HCT116 (cell line): Measurements from ENCODE around the gene PIMREG.

Source experiments
- CEBPB ChIP-seq: IDR thresholded peaks from 2 replicates; pipeline ENCODE4 v1.6.1; 2012; ENCODE audit warnings: low read depth
- ELF1 ChIP-seq: IDR thresholded peaks from 2 replicates; pipeline ENCODE4 v1.6.1; 2012; ENCODE audit warnings: low read depth, borderline replicate concordance
- POLR2A ChIP-seq: IDR thresholded peaks from 2 replicates; pipeline ENCODE4 v1.7.0; 2011; ENCODE audit warnings: borderline replicate concordance; ENCODE audit not compliant: insufficient read depth, insufficient read length; ENCODE audit errors: extremely low read depth
- POLR2AphosphoS5 ChIP-seq: IDR thresholded peaks from 2 replicates; pipeline ENCODE4 v1.6.1; 2011; ENCODE audit warnings: mild to moderate bottlenecking, low read depth, low read length, moderate library complexity
- SIN3A ChIP-seq: IDR thresholded peaks from 2 replicates; pipeline ENCODE4 v1.6.1; 2012; ENCODE audit warnings: low read depth
- SP1 ChIP-seq: IDR thresholded peaks from 2 replicates; pipeline ENCODE4 v1.6.1; 2012; ENCODE audit warnings: low read depth
- TF ChIP-seq, protein P1 (sequence below): IDR thresholded peaks from 2 replicates; pipeline ENCODE4 v1.6.1; 2012; ENCODE audit warnings: low read depth
- TF ChIP-seq, protein P2 (sequence below), 3 experiments: fragments of 200-600 bp in 1 of 3; sonication (generic) in 1 of 3; IDR thresholded peaks in 2 of 3; conservative IDR thresholded peaks in 1 of 3; 2 replicates each; pipeline ENCODE4 v1.5.1; 2012 to 2017; ENCODE audit warnings: low read depth in 2 of 3, low read length in 2 of 3, antibody characterized with exemption in 1 of 3, borderline replicate concordance in 1 of 3, control low read depth in 1 of 3, mild to moderate bottlenecking in 1 of 3, mixed read lengths in 1 of 3, mixed run types in 1 of 3, moderate library complexity in 1 of 3; ENCODE audit not compliant: insufficient read depth in 1 of 3
- TF ChIP-seq, protein P3 (sequence below): IDR thresholded peaks from 2 replicates; pipeline ENCODE4 v1.6.1; 2012

DNA sequence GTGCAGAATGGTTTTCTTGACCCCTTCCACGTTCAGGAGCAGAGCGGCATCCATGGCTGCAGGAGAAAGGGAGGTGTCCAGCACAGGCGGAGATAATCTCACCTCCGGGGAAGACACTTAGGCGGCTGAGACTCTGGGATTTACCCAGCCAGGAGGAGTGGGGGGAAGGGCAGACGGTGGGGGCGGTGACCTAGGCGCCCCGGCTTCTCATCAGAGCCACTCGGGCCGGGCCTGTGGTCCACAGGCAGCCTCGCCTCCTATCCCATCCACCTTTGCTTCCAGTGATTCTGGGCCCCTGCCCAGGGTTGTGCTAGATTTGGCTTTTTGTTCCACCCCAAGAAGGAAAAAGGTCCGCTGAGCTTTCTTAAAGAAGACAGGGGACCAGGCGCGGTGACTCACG lies 9.2 kb upstream of the PIMREG start, which contains the start of gene AIPL1:
- TF ChIP-seq POLR2AphosphoS5 (no peak), POLR2A (no peak), CEBPB (no peak), SIN3A (no peak), ELF1 (no peak), SP1 (no peak)
- TF ChIP-seq, protein P1, sequence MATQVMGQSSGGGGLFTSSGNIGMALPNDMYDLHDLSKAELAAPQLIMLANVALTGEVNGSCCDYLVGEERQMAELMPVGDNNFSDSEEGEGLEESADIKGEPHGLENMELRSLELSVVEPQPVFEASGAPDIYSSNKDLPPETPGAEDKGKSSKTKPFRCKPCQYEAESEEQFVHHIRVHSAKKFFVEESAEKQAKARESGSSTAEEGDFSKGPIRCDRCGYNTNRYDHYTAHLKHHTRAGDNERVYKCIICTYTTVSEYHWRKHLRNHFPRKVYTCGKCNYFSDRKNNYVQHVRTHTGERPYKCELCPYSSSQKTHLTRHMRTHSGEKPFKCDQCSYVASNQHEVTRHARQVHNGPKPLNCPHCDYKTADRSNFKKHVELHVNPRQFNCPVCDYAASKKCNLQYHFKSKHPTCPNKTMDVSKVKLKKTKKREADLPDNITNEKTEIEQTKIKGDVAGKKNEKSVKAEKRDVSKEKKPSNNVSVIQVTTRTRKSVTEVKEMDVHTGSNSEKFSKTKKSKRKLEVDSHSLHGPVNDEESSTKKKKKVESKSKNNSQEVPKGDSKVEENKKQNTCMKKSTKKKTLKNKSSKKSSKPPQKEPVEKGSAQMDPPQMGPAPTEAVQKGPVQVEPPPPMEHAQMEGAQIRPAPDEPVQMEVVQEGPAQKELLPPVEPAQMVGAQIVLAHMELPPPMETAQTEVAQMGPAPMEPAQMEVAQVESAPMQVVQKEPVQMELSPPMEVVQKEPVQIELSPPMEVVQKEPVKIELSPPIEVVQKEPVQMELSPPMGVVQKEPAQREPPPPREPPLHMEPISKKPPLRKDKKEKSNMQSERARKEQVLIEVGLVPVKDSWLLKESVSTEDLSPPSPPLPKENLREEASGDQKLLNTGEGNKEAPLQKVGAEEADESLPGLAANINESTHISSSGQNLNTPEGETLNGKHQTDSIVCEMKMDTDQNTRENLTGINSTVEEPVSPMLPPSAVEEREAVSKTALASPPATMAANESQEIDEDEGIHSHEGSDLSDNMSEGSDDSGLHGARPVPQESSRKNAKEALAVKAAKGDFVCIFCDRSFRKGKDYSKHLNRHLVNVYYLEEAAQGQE = no peak
- TF ChIP-seq, protein P2, sequence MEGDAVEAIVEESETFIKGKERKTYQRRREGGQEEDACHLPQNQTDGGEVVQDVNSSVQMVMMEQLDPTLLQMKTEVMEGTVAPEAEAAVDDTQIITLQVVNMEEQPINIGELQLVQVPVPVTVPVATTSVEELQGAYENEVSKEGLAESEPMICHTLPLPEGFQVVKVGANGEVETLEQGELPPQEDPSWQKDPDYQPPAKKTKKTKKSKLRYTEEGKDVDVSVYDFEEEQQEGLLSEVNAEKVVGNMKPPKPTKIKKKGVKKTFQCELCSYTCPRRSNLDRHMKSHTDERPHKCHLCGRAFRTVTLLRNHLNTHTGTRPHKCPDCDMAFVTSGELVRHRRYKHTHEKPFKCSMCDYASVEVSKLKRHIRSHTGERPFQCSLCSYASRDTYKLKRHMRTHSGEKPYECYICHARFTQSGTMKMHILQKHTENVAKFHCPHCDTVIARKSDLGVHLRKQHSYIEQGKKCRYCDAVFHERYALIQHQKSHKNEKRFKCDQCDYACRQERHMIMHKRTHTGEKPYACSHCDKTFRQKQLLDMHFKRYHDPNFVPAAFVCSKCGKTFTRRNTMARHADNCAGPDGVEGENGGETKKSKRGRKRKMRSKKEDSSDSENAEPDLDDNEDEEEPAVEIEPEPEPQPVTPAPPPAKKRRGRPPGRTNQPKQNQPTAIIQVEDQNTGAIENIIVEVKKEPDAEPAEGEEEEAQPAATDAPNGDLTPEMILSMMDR (IDR thresholded peaks at IDR 0.05 in 2 of 3, conservative IDR thresholded peaks at IDR 0.05 in 1 of 3; ENCODE audit: borderline replicate concordance in 1 of 3, insufficient read depth in 1 of 3, low read depth in 2 of 3, low read length in 2 of 3) = no peak
- TF ChIP-seq, protein P3, sequence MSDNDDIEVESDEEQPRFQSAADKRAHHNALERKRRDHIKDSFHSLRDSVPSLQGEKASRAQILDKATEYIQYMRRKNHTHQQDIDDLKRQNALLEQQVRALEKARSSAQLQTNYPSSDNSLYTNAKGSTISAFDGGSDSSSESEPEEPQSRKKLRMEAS = no peak
